Stimulated activated CD4-positive, alpha-beta T cell treated with anti-CD3 and anti-CD28 coated beads, Interleukin-2, amount 100 ng/mL, for 48 hours (primary cell): Measurements from ENCODE around the gene MESP2.
A peak's percentile ranks its signal among the peaks of the same experiment; 100 is the strongest.

Source experiments
- DNase-seq, 2 donors: peaks; one replicate each; pipeline ENCODE4 v3.0.0-alpha.2; 2020

MESP2 gene, protein sequence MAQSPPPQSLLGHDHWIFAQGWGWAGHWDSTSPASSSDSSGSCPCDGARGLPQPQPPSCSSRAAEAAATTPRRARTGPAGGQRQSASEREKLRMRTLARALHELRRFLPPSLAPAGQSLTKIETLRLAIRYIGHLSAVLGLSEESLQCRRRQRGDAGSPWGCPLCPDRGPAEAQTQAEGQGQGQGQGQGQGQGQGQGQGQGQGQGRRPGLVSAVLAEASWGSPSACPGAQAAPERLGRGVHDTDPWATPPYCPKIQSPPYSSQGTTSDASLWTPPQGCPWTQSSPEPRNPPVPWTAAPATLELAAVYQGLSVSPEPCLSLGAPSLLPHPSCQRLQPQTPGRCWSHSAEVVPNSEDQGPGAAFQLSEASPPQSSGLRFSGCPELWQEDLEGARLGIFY

DNA sequence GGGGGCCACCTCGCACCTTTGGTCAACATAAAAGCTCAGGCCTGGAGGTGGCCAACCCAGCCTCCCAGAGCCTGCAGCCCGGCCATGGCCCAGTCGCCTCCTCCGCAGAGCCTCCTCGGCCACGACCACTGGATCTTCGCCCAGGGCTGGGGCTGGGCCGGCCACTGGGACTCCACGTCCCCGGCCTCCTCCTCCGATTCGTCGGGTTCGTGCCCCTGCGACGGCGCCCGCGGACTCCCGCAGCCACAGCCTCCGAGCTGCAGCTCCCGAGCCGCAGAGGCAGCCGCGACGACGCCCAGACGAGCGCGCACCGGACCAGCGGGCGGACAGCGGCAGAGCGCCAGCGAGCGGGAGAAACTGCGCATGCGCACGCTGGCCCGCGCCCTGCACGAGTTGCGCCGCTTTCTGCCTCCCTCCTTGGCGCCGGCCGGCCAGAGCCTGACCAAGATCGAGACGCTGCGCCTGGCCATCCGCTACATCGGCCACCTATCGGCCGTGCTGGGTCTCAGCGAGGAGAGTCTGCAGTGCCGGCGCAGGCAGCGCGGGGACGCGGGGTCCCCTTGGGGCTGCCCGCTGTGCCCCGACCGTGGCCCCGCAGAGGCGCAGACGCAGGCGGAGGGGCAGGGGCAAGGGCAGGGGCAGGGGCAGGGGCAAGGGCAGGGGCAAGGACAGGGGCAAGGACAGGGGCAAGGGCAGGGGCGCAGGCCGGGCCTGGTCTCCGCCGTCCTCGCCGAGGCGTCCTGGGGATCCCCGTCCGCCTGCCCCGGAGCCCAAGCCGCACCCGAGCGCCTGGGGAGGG, at the start of gene MESP2:
MESP2 (plus strand) TSS at position 59 of the 799 bp plus-strand sequence; CDS start at position 85, 26 bp downstream.
- DNase-seq, result peak; percentile 39 to 54

GRCh38 chr15:89728254-89728653, 47.9 kb upstream of the MESP2 start:
- no peak for DNase-seq

DNA sequence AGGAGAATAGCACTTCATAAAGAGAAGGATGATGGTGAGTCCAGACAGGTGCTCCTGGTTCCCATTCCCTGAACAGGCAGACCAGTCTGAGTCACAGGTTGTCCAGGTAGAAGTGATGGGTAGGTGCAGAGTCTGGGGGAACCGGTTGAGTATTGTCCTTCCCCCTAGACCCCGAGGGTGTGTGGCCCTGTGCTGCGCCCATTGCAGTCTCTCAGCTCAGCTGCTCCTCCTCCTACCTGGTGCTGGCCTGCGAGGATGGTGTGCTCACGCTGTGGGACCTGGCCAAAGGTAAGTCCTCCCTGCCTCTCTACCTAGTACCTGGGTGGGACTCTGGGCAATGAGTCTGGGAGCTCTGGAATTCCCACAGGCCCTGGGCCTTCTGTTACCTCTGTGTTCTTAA, 44.9 kb upstream of the MESP2 start:
- DNase-seq, result no peak

DNA sequence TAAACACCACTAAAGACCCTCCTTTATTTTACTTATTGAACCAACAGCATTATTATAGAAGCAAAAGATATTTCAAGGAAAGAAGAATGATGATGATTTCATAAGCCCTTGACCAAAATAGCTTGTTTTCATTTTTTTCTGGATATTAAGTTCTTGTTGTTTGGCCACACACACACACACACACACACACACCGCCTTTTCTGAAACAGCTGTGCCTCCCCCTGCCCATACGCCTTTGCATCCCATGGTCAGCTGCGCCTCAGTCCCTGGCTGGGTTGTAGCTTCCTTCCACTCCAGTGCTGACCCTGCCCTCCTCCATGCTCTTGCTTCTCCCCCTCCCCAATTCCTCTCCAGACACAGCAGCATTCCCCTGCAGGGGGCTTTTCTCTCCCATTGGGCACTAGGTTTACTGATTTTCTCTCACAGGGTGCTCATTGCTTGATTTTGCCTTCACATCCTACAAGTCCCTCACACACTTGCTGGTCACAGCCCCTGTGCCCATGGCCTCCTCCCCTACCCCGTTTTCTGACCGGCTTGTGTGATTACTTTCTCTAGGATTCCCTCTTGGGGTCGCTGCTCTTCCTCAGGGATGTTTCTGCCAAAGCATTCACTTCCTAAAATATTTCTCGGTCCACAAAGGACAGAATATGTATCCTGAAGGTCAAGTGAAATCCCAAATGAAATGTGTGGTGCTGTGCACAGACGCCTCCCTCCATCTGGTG, 43.5 kb upstream of the MESP2 start:
- no peak for DNase-seq

DNA sequence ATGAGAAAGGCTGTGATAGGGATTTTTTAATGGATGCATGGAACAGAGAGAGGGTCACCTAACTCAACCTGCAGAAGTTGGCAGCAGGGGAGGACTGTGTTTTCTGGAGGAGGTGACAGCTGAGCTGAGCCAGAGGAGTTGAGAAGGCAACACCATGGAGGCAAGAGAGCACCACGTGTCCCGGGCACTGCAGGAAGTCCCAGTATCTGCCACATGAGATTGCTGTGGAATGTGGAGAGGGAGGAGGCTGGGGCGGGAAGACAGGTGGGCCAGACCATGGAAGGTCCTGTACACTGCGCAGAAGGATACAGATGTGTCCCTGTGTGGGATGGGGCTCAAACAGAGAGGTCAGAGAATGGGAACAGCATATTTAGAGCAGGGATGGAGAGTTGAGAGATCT, 40.4 kb upstream of the MESP2 start:
- DNase-seq, result no peak

DNA sequence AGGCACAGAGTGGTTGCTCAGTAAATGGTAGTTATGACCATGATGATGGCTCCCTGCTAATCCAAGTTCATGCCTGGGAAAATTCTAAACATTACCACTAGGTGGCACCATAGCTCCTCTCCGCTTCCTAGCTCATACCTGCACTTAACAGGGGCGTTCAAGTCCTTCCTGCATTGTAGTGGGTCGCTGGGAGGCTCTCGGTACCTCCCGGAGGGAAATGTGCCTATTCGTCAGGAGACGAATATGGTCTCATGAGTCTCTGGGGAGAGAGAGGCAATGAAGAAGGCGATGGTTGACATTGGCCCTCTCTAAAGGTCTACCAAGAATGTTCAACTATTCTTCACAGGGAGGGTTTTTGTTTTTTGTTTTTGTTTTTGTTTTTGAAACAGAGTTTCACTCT, 36.0 kb upstream of the MESP2 start:
- peak; percentile 53 to 54 for DNase-seq

GRCh38 chr15:89743011-89743410, 33.1 kb upstream of the MESP2 start:
- no peak for DNase-seq

- DNase-seq, result no peak
These were observed 32.5 kb upstream of the MESP2 start for GRCh38 chr15:89743594-89743993.

DNA sequence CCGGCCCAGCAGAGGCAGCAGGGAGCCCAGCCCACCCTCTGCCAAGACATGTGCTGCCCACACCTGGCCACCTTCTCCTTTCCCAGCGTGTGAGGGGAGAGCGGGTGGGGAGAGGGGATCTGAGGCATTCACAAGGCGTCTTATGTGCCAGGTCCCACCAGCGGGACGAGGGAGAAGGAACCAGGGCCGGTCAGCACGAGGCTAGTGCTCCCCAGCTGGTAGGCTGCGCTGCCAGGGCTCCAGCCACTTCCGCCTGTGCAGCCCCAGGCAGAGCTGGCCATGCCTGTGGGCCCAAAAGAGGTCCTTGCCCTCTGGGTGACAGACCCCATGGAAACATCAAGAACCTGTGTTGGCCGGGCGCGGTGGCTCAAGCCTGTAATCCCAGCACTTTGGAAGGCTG, 31.0 kb upstream of the MESP2 start:
- no peak for DNase-seq

DNA sequence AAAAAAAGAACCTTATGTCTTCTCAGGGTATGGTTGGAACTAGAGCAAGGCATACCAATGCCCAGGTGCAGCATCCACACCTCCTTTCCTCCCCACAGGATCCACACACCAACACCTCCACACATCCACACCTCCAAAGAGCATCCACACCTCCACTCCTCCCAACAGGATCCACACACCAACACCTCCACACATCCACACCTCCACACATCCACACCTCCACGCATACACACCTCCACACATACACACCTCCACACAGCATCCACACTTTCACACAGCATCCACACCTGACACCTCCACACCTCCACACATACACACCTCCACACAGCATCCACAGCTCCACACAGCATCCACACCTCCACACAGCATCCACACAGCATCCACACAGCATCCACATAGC, 30.4 kb upstream of the MESP2 start:
- DNase-seq, result no peak

GRCh38 chr15:89746386-89746780, 29.7 kb upstream of the MESP2 start:
- DNase-seq, result no peak

DNA sequence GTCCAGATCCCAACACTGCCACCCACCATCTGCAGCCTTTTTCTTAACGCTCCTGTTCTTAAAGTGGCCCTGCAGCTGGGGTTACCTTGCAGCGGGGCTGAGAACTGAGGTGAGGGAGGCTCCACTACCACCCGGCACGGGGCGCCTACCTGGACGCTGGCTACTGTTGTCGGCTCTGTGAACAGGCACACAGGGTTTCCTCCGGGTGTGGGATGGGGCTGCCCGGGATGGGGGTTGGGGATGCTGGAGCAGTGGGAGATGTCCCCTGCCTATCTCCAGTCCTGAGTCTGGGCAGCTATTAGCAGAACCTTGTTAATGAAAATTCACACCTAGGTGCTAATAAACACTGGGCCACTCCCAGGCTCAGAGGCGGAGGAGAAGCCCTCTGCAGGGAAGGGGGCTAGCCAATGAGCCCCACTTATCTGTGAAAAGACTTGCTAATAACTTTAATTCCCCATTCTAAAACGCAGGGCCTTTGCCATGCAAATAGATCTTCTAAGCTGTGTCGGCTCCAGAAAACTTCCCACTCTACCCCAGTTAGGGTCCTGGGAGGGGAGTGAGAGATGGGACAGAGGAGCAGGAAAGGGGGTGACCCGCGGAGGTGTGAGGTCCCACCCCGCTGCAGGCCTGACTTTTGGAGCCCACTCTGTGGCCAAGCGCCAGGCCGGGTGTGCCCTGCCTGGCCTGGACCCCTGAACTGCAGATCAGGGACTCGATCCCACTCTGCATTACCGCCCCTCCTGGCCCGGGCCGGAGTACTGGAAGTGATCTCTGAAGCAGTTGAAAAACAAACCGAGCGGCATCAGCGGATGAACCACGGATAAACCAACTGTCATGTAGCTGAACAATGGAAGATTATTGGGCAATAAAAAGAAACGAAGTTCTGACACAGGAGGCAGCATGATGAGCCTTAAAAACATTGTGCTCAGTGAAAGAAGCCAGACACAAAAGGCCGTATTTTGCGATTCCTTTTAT, 28.1 kb upstream of the MESP2 start:
- no peak for DNase-seq

GRCh38 chr15:89749054-89749453, 27.1 kb upstream of the MESP2 start:
- no peak for DNase-seq

- DNase-seq, result no peak
These were observed 26.6 kb upstream of the MESP2 start for GRCh38 chr15:89749526-89749925.

DNA sequence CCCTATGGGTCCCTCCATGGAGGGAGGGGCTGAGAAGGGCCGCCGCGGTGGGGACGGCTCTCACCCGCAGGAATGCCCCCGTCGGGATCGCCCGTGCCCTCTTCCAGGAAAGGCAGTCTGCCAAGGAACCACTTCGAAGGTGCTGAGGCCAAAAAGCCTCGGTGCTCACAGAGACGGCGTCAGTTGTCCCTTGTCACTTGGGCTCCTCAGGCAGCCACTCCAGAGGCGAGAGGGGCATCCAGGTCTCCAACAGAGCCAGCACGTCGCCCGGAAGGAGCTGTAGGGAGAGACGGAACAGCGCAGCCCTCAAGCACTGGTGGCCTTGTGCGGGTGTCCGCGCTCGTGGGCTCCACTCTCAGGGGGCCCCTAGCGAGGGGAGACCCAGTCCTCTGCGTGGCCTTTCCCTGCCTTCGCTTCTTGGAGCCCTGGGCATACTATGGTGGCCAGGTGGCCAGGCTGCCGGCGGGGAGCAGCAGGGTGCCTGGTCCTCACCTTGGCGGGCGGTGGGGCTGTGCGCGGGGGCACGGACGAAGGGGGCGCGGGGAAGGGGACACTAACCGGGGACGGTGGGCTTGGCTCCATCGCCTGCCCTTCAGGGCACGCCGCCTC, 26.1 kb upstream of the MESP2 start:
- DNase-seq, result peak in 1 of 2 donors; percentile 17

GRCh38 chr15:89750560-89751542, 25.3 kb upstream of the MESP2 start, which contains the start of gene MESP1:
MESP1 (minus strand) TSS chr15:89751249; CDS start chr15:89751231, 18 bp downstream.
- peak; percentile 80 to 87 for DNase-seq

GRCh38 chr15:89751748-89752147, 24.4 kb upstream of the MESP2 start:
- no peak for DNase-seq

DNA sequence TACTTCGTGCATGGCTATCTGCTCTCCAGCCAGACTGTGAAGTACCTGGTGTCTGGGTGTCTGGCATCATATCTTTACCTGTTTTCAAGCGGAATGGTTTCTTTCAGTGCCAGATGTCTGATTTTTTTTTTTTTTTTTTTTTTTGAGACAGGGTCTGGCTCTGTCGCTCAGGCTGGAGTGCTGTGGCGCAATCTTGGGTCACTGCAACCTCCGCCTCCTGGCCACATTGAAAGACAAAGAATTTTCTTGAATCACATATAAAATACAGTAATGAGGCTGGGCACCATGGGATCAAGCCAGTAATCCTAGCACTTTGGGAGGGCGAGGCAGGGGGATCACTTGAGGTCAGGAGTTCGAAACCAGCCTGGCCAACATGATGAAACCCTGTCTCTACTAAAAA, 22.3 kb upstream of the MESP2 start:
- DNase-seq, result no peak

DNA sequence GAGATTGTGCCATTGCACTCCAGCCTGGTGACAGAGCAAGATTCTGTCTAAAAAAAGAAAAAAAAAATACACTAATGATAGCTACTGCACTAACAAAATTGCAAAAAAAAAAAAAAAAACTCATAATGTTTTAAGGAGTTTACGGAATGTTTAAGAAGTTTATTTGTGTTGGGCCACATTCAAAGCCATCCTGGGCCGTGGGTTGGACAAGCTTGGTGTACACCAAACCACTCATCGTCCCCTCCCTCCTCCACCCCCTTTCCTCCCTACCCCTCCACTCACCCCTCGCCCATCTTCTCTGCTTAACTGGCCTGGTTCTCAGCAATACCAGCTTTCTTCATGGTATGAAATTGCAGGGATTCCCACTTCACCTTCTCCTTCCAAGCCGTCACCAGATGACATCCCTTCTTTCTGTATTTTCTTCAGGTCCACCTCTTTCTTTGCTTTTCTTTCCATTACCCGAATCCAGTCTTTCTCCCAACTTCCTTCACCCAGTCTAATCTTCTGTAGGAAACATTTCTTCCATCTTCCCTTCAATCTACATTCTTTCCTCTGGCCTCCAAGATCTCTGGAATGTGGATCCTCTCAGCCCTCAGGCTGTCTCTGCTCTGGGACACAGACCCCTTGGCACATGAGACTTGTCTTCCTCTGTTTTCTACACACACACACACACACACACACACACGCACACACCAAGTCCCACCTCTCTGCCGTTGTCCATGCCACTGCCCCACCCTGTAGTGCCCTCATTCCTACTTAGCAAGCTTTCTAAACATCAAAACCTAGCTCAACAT, 21.6 kb upstream of the MESP2 start:
- no peak for DNase-seq

DNA sequence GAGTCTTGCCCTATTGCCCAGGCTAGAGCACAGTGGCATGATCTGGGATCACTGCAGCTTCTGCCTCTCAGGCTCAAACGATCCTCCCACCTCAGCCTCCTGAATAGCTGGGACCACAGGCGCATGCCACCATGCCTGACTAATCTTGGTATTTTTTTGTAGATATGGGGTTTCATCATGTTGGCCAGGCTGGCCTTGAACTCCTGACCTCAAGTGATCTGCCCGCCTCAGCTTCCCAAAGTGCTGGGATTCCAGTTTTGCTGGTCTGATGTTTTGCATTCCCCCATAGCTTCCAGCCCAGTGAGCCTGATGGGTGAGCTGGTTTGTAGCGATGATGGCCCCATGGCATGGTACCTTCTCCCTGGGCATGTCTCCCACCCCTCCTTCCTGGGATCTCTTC, 20.4 kb upstream of the MESP2 start:
- no peak for DNase-seq
